ENCODE measurements around the gene STK26.
"Not testable (repeated sequence)": the region's sequence is repeated elsewhere in the genome, so short reads cannot be mapped to it uniquely, and the experiment has no call there.

STK26 gene

GRCh38 chrX:132022967-132023895, at the start of gene STK26:
Gene STK26, plus strand, starts transcription at chrX:132023302. Its CDS starts 316 bp downstream, at chrX:132023618.
- peak; percentile 88 for DNase-seq

DNA sequence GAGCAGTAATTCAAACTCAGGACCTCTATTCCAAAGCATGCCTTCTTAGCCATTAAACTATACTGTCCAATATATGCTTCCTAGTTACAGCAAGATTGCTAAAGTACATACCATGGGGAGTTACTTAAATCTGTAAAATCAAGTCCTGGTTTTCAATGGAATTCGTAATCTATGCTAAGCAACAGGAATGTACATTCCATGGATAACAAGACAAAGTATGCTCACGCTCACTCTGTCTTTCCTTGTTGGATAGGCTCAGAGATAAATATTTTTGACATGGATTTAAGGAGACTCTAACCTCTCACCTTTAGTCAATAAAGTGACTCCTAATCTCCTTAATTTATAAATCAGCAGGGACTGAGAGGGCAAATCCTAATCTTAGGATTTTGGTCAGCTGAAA, 47.3 kb upstream of the STK26 start:
- DNase-seq = no peak

GRCh38 chrX:131977619-131978018, 45.5 kb upstream of the STK26 start:
- DNase-seq = no peak

- no peak for DNase-seq
These were observed 44.0 kb upstream of the STK26 start for GRCh38 chrX:131979116-131979515.

DNA sequence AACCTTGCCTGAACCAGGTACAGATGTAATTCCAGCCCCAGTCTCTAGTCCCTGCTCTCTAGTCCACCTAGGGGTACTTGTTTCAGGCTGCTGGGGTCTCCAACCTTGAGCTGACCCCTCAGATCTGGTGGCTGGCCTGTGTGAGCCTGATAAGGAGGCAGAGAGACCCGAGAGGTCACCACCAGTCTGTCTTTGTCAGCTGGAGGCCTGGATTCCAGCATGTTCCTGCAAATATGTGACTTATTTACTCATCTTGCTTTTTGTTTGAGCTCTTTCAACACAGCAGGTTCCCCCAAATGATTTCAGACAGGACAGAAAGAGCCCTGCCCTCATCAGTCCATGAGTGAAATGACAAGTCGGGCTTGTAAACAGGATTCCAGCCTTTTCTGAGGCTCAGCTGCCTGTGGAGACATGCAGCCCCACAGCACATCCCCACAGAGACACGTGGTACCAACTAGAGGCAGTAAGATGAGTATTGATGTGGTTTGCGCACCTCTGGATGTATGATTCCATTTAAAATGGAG, 37.5 kb upstream of the STK26 start:
- no peak for DNase-seq

DNA sequence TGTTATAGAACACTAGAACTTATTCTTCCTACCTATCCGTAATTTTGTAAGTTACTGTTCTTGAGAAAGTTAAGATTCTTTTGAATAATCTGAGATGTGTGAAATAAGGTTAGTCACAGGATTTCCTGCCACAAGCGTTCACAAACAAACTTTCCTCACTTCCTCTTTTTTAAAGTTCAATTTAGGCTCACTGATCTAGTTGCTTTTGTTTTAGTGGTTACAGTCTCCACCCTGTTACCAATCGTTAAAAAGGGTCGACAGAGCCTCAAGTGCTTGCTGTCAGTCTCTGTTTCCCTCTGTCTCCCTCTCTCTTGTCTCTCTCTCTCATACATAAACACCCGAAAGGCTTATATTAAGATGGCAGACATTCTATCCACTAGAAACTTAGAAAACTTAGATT, 35.9 kb upstream of the STK26 start:
- DNase-seq = no peak

- no peak for DNase-seq
These were observed 34.9 kb upstream of the STK26 start for GRCh38 chrX:131988236-131988635.

- no peak for DNase-seq
These were observed 22.0 kb upstream of the STK26 start for GRCh38 chrX:132001127-132001526.

DNA sequence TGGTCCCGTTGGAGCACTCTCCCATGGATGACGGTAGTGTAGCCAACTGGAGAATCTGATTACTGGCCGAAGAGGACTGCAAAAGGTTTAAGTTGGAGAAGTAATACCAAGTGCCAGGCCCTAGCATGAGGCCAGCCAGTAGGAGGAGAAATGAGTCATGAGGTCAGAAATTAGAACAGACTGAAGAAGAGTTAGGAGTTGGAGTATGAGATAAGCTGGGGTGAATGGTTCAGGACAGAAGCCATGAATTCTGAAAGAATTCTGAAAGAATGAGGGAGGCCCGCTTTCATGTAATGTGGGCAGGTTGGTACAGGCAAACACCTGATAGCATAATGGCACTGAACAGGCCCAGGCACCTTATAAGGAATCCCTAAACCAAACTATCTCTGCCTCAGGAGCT, 18.4 kb upstream of the STK26 start:
- DNase-seq = no peak

DNA sequence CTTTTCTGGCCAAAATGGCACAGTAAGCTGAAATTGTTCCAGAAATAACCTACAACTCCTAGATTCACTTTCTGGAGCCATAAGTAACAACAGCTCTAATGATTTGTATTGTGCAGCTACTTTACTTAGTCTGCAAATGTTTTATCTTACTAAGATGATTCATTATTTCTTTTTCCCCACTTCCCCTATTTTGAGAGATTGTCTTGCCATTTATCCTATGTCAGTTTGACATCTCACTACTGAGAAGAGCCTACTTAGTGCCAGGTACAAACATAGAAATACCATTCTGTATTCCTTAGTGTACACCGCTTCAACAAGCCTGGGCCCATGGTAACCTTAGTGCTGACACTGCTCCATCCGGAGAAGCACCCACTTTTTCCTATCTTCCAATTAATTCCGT, 13.8 kb upstream of the STK26 start:
- no peak for DNase-seq

DNA sequence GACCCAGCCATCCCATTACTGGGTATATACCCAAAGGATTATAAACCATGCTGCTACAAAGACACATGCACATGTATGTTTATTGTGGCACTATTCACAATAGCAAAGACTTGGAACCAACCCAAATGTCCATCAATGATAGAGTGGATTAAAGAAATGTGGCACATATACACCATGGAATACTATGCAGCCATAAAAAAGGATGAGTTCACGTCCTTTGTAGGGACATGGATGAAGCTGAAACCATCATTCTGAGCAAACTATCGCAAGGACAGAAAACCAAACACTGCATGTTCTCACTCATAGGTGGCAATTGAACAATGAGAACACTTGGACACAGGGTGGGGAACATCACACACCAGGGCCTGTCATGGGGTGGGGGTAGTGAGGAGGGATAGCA, 12.9 kb upstream of the STK26 start:
- not testable (repeated sequence) for DNase-seq

- no peak for DNase-seq
These were observed 7.2 kb upstream of the STK26 start for GRCh38 chrX:132015875-132016274.

- DNase-seq = no peak
These were observed 6.3 kb upstream of the STK26 start for GRCh38 chrX:132016628-132017430.

- no peak for DNase-seq
These were observed 5.5 kb upstream of the STK26 start for GRCh38 chrX:132017431-132018185.

DNA sequence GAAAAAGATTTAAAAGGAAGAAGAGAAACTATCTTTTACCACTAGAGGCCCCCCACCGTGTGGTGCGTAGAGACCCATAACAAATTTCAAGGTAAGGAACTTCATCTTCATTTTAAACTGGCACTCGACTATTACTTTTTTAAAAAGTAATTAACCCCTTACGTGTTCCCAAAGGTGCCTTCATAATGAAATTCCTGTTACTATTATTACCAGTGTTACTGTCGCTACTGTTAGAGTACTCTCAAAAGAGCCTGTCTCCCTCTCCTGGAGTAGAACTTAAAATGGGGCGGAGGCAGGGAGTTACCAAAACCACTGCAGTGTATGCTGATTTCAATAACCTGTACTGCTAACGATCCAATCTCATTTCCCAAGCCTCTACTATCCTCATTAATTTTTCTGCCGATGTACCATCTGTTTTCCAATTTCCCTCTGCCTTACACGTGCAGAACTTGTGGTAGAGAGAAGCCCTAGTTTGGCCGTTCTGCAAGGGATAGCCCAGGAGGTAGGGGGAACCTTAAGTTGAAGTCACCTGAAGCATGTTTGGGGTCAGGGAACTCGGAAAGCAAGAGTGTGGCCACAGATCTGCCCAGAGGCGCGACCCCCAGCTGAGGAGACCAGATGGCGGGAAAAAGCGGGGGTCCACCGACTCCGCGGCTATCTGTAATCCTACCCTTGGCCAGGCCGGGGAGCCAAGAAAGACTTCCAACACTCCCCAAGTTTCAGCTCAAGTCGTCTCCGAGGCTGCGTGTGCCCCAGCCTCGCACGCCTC, 720 bp upstream of the STK26 start:
- DNase-seq = no peak

DNA sequence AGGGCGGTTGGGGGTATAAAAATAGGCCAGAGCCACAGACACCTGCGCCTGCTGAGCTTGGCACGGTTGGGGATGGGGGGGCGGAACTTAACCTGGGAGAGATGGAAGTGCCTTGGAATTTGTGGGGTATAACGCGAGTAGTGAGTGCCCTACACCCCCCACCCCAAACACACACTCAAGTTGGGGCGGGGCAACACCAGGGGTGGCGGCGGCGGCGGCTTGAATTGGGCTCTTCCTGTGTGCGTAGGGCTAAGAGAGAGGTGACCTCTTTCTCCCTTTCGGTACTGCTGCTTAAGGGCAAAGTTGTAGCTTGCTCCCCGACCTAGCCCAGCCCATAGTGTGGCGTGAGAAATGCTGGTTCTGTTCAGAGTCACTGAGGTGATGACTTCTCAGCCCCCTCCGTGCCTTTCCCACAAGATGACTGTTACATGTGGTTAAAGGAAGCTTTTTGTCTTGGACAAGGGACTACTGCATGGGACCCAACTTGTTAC, 839 bp downstream of the STK26 start:
- DNase-seq = peak; percentile 26

- peak; percentile 21 for DNase-seq
These were observed 1.9 kb downstream of the STK26 start for GRCh38 chrX:132025041-132025440.

- DNase-seq = no peak
These were observed 7.2 kb downstream of the STK26 start for GRCh38 chrX:132030264-132030663.

GRCh38 chrX:132031867-132032266, 8.8 kb downstream of the STK26 start:
- no peak for DNase-seq

- no peak for DNase-seq
These were observed 10.1 kb downstream of the STK26 start for GRCh38 chrX:132033166-132033565.

DNA sequence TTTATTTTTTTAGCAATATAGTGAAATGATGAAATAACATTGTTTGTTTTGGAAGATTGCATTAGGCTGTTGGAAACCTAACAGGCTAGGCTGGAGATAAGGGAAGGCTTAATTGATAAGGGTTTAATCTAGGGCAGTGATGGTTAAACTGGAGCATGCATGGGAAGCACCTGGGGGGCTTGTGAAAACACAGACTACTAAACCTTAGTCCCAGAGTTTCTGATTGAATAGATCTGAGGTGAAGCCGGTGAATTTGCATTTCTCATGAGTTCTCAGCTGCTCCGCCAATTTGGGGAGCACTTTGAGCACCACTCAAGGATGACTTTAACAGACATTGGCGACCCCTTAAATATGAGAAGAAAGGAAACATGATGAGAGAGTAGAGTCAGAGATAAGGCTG, 11.5 kb downstream of the STK26 start:
- DNase-seq = no peak

GRCh38 chrX:132037479-132037993, 14.4 kb downstream of the STK26 start:
- DNase-seq = no peak

Measured in femur (tissue), 1 donor.